K562 (cell line): Measurements from ENCODE around the gene ITPRIP. TPM values are rescaled to one million over a fixed set of nuclear protein-coding genes. Genes with fewer than 3 reads are reported as not detected.

Experiments
- ATAC-seq: fragments of 200-7000 bp; cut with Tn5 transposase; 3 replicates; pipeline ENCODE4 v1.9.1; 2020; ENCODE audit warnings: moderate library complexity
- BruUV-seq: library from RNA; stranded (reverse); fragments of 400-500 nt; replicated peaks from 2 replicates; lab custom pipeline; 2021; lab: Mats Ljungman, UMichigan
- CTCF ChIA-PET: fragments of 300-600 bp; formaldehyde crosslinking; extraction: SDS; loops from one replicate; lab custom pipeline; 2021; ENCODE audit warnings: low intra/inter-chr PET ratio; lab: Yijun Ruan, JAX
- POLR2A ChIA-PET: fragments of 300-600, 350-650 bp; sonication (Branson Sonifier 250); formaldehyde crosslinking; extraction: SDS; loops from one replicate; lab custom pipeline; 2021; ENCODE audit warnings: antibody characterized with exemption, inconsistent platforms; lab: Yijun Ruan, JAX
- DNase-seq, 4 experiments: peaks; one replicate each; pipeline versions ENCODE4 v3.0.0 to v3.0.0-alpha.2; 2011 to 2018; ENCODE audit warnings: low spot score in 3 of 4, mixed read lengths in 3 of 4; ENCODE audit errors: extremely low read depth in 1 of 4
- FAIRE-seq: peaks from 2 replicates; lab custom pipeline; 2011; peaks lifted over from hg19 to GRCh38; lab: Jason Lieb, UNC
- H2AFZ ChIP-seq: 2 replicates; pipeline ENCODE4 v1.6.0; 2011; ENCODE audit warnings: low read depth, low read length, control low read depth, inconsistent platforms
- H3K27ac ChIP-seq: fragments of 200-600 bp; 3 replicates; pipeline ENCODE4 v1.8.0; 2011; ENCODE audit warnings: low read depth, mild to moderate bottlenecking, control low read depth, inconsistent platforms, low read length, moderate library complexity, mixed read lengths; ENCODE audit errors: extremely low read depth
- H3K27me3 ChIP-seq, 2 experiments: fragments of 300-600 bp in 1 of 2; 2 replicates in 1 of 2; 3 replicates in 1 of 2; pipeline versions ENCODE4 v1.6.0 to v1.8.0; 2011; ENCODE audit warnings: inconsistent platforms in 2 of 2, low read length in 2 of 2, mild to moderate bottlenecking in 1 of 2, mixed read lengths in 1 of 2, moderate library complexity in 1 of 2; ENCODE audit not compliant: control insufficient read depth in 2 of 2, insufficient read depth in 2 of 2
- H3K36me3 ChIP-seq: fragments of 300-600 bp; 3 replicates; pipeline ENCODE4 v1.8.0; 2011; ENCODE audit warnings: mild to moderate bottlenecking, low read length, inconsistent platforms; ENCODE audit not compliant: control insufficient read depth, insufficient read depth
- H3K4me1 ChIP-seq, 2 experiments: fragments of 200-600 bp in 1 of 2; replicated peaks in 1 of 2; 2 replicates in 1 of 2; 3 replicates in 1 of 2; pipeline versions ENCODE4 v1.5.1 to v1.8.0; 2011; ENCODE audit warnings: inconsistent platforms in 2 of 2, low read length in 2 of 2, mild to moderate bottlenecking in 1 of 2, mixed read lengths in 1 of 2, moderate library complexity in 1 of 2; ENCODE audit not compliant: control insufficient read depth in 2 of 2, insufficient read depth in 2 of 2
- H3K4me2 ChIP-seq: 2 replicates; pipeline ENCODE4 v1.6.1; 2011; ENCODE audit warnings: low read length, control low read depth, inconsistent platforms, mixed read lengths; ENCODE audit not compliant: insufficient read depth
- H3K4me3 ChIP-seq: fragments of 200-600 bp; sonication (generic), shearing (Covaris generic); 2 replicates; pipeline ENCODE4 v1.5.1; 2016; ENCODE audit warnings: control low read depth, inconsistent platforms
- H3K79me2 ChIP-seq: fragments of 200-600 bp; 3 replicates; pipeline ENCODE4 v1.8.0; 2011; ENCODE audit warnings: low read length, inconsistent platforms; ENCODE audit not compliant: control insufficient read depth, insufficient read depth
- H3K9ac ChIP-seq, 2 experiments: 2 replicates each; pipeline versions ENCODE4 v1.6.0 to v1.6.1; 2011; ENCODE audit warnings: low read depth in 2 of 2, low read length in 2 of 2, control low read depth in 1 of 2, inconsistent platforms in 1 of 2, mild to moderate bottlenecking in 1 of 2, mixed read lengths in 1 of 2; ENCODE audit not compliant: insufficient read depth in 1 of 2
- H3K9me1 ChIP-seq: one replicate; pipeline ENCODE4 v1.6.0; 2011; ENCODE audit warnings: inconsistent platforms, mild to moderate bottlenecking, low read length, moderate library complexity; ENCODE audit not compliant: control insufficient read depth, insufficient read depth
- H3K9me3 ChIP-seq: replicated peaks from 2 replicates; pipeline ENCODE4 v1.5.1; 2011; ENCODE audit warnings: low read depth, low read length, inconsistent platforms; ENCODE audit not compliant: control insufficient read depth, insufficient read depth
- H4K20me1 ChIP-seq: replicated peaks from 2 replicates; pipeline ENCODE4 v1.6.1; 2011; ENCODE audit warnings: low read length, inconsistent platforms, mixed read lengths; ENCODE audit not compliant: control insufficient read depth, insufficient read depth
- CEBPB ChIP-seq: fragments of 450-650 bp; IDR thresholded peaks from 2 replicates; pipeline ENCODE4 v1.6.1; 2016; ENCODE audit warnings: missing genetic modification characterization, missing compliant biosample characterization
- CEBPG ChIP-seq, 3 experiments: fragments of 200-800 bp in 1 of 3; sonication (Bioruptor generic) in 1 of 3; sonication (generic) in 1 of 3; formaldehyde crosslinking in 1 of 3; IDR thresholded peaks in 2 of 3; conservative IDR thresholded peaks in 1 of 3; 2 replicates each; pipeline versions ENCODE4 v1.6.1 to v1.8.0; 2016 to 2022; ENCODE audit warnings: missing compliant biosample characterization in 2 of 3, missing genetic modification characterization in 2 of 3, mild to moderate bottlenecking in 1 of 3, missing genetic modification reagents in 1 of 3
- CREB3 ChIP-seq: fragments of 450-650 bp; conservative IDR thresholded peaks from 2 replicates; pipeline ENCODE4 v1.6.1; 2016; ENCODE audit warnings: missing genetic modification characterization, low read depth, mild to moderate bottlenecking, missing compliant biosample characterization, moderate library complexity
- KDM1A ChIP-seq, 2 experiments: fragments of 450-650 bp; IDR thresholded peaks; 2 replicates each; pipeline ENCODE4 v1.6.1; 2016; ENCODE audit warnings: mild to moderate bottlenecking in 2 of 2
- NRF1 ChIP-seq, 2 experiments: fragments of 450-650 bp; IDR thresholded peaks in 1 of 2; conservative IDR thresholded peaks in 1 of 2; 2 replicates each; pipeline ENCODE4 v1.6.1; 2014; ENCODE audit warnings: mild to moderate bottlenecking in 2 of 2
- RBFOX2 ChIP-seq: fragments of 200-400 bp; formaldehyde crosslinking; IDR thresholded peaks from 2 replicates; pipeline ENCODE4 v1.6.1; 2017; ENCODE audit warnings: low read depth, mild to moderate bottlenecking, low read length, moderate library complexity
- TCFL5 ChIP-seq: fragments of 250-450 bp; sonication (Bioruptor Pico); conservative IDR thresholded peaks from 2 replicates; pipeline ENCODE4 v1.6.1; 2021; ENCODE audit warnings: mild to moderate bottlenecking, moderate library complexity, matching md5 sums
- ZNF143 ChIP-seq: sonication (generic); formaldehyde crosslinking; IDR thresholded peaks from 2 replicates; pipeline ENCODE4 v1.9.0; 2022; ENCODE audit warnings: mild to moderate bottlenecking, missing genetic modification reagents
- WGBS: fragments of 100-300 bp; shearing (Covaris generic); methylation state at CpG from one replicate; pipeline ENCODE4 v1.1.6; 2016; ENCODE audit warnings: low coverage, mixed read lengths; ENCODE audit not compliant: insufficient coverage; ENCODE audit errors: missing lambda C conversion rate; 5-methylcytosine and 5-hydroxymethylcytosine counted together
- in situ Hi-C: fragments of 300-500 bp; cut with MboI; formaldehyde crosslinking; loops from 4 replicates; pipeline ENCODE4 v1.15.0; 2018; ENCODE audit warnings: inconsistent platforms, mixed read lengths
- intact Hi-C: fragments of 100-400 bp; cut with micrococcal nuclease; formaldehyde crosslinking; loops from 2 replicates; pipeline ENCODE4 v1.14.2; 2022
- polyA plus RNA-seq, 8 experiments: library from polyadenylated mRNA; depleted of rRNA in 4 of 8; stranded (reverse) in 5 of 8; unstranded in 3 of 8; fragments of >200 nt; fragmentation: Nextera tagmentation in 2 of 8; fragmentation: Illumina TruSeq in 1 of 8; extraction: Ambion mirVana in 2 of 8; extraction: Trizol in 1 of 8; gene quantifications; 2 replicates each; pipeline versions ENCODE4 v1.2.1 to v1.2.3, GENCODE V29; 2011 to 2014; ENCODE audit warnings: inconsistent platforms in 1 of 8, missing spikeins in 1 of 8
- total RNA-seq, 7 experiments: library from RNA; depleted of rRNA in 6 of 7; stranded (reverse); fragments of >200 nt in 6 of 7; fragmentation: Illumina TruSeq in 2 of 7; extraction: Trizol in 2 of 7; gene quantifications; 2 replicates each; pipeline versions ENCODE4 v1.2.1 to v1.2.3, GENCODE V29; 2011 to 2021; ENCODE audit warnings: low replicate concordance in 1 of 7
- TF ChIP-seq, protein P1 (sequence below): sonication (generic); formaldehyde crosslinking; IDR thresholded peaks from 2 replicates; pipeline ENCODE4 v1.8.0; 2023; ENCODE audit warnings: missing genetic modification reagents, mild to moderate bottlenecking, borderline replicate concordance

ITPRIP gene
- total and polyA plus RNA-seq, 9 of the 15 experiments (the other 6 are each of a cell fraction or from before 2014, with no cell fraction given), result 4.4 to 28.5 (median 10.9) TPM

GRCh38 chr10:104330168-104331110, 7.8 kb downstream of the ITPRIP start:
- ATAC-seq, result no peak
- Histone ChIP-seq H3K79me2 (peaks cover 100% of the 10 kb centered on the region), H3K9me1 (peaks cover 10% of the 10 kb centered on the region), H3K4me3 (no peak overlapping the region), H3K4me2 (peak overlapping the region; percentile 70), H3K27ac (peak overlapping the region; percentile 62; the same call in 2 of the 3 replicates), H3K9ac (peak overlapping the region; percentile 41 to 81; a peak in 3 of 4 replicates), H2AFZ (no peak overlapping the region), H3K27me3 (no peaks in the 10 kb centered on the region), H4K20me1 (peaks cover 76% of the 10 kb centered on the region), H3K4me1 (peaks cover 70 to 76% of the 10 kb centered on the region in 2 experiments), H3K9me3 (no peaks in the 10 kb centered on the region), H3K36me3 (peaks cover 86% of the 10 kb centered on the region)
- no peak for FAIRE-seq
- 35% methylated on average over 7 of the region's 8 CpGs for WGBS
- POLR2A ChIA-PET, result interaction anchor here (0.6 to 1.5 kb wide), 3 partner anchors 10 to 13 kb away, joined by 3 read pairs; no protein-coding TSS in a partner anchor
- no TSS peak for BruUV-seq
- in situ Hi-C loops (no loop called here), intact Hi-C loops (no loop called here)
- CTCF ChIA-PET, result no interaction called here
- TF ChIP-seq NRF1 (conservative IDR thresholded peaks at IDR 0.05 in 1 of 2, IDR thresholded peaks at IDR 0.05 in 1 of 2) (no peak), CREB3 (tag) (no peak), RBFOX2 (0 out of 2 replicates have a peak, but pooled peaks have one; percentile 29), TCFL5 (no peak), KDM1A (IDR thresholded peaks at IDR 0.05) (no peak), CEBPB (tag) (peak; percentile 33; the same call in 1 of the 2 replicates), ZNF143 (CRISPR knock-in tag) (no peak), CEBPG (CRISPR knock-in tag; IDR thresholded peaks at IDR 0.05) (peak; percentile 38; the same call in 1 of the 2 replicates), CEBPG (tag; conservative IDR thresholded peaks at IDR 0.05 in 1 of 2, IDR thresholded peaks at IDR 0.05 in 1 of 2) (peak in 1 of 2 experiments; percentile 51; a peak in 2 of 4 replicates)
- TF ChIP-seq, protein P1, sequence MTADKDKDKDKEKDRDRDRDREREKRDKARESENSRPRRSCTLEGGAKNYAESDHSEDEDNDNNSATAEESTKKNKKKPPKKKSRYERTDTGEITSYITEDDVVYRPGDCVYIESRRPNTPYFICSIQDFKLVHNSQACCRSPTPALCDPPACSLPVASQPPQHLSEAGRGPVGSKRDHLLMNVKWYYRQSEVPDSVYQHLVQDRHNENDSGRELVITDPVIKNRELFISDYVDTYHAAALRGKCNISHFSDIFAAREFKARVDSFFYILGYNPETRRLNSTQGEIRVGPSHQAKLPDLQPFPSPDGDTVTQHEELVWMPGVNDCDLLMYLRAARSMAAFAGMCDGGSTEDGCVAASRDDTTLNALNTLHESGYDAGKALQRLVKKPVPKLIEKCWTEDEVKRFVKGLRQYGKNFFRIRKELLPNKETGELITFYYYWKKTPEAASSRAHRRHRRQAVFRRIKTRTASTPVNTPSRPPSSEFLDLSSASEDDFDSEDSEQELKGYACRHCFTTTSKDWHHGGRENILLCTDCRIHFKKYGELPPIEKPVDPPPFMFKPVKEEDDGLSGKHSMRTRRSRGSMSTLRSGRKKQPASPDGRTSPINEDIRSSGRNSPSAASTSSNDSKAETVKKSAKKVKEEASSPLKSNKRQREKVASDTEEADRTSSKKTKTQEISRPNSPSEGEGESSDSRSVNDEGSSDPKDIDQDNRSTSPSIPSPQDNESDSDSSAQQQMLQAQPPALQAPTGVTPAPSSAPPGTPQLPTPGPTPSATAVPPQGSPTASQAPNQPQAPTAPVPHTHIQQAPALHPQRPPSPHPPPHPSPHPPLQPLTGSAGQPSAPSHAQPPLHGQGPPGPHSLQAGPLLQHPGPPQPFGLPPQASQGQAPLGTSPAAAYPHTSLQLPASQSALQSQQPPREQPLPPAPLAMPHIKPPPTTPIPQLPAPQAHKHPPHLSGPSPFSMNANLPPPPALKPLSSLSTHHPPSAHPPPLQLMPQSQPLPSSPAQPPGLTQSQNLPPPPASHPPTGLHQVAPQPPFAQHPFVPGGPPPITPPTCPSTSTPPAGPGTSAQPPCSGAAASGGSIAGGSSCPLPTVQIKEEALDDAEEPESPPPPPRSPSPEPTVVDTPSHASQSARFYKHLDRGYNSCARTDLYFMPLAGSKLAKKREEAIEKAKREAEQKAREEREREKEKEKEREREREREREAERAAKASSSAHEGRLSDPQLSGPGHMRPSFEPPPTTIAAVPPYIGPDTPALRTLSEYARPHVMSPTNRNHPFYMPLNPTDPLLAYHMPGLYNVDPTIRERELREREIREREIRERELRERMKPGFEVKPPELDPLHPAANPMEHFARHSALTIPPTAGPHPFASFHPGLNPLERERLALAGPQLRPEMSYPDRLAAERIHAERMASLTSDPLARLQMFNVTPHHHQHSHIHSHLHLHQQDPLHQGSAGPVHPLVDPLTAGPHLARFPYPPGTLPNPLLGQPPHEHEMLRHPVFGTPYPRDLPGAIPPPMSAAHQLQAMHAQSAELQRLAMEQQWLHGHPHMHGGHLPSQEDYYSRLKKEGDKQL (CRISPR knock-in tag), result no peak
- DNase-seq, result no peak
